ENCODE results near the gene BPIFB2. TPM values are rescaled to one million over a fixed set of nuclear protein-coding genes. Genes with fewer than 3 reads are reported as not detected.

Gene BPIFB2
- total and polyA plus RNA-seq, 10 of the 15 experiments (the other 5 are each of a cell fraction or from before 2014, with no cell fraction given): not detected

DNA sequence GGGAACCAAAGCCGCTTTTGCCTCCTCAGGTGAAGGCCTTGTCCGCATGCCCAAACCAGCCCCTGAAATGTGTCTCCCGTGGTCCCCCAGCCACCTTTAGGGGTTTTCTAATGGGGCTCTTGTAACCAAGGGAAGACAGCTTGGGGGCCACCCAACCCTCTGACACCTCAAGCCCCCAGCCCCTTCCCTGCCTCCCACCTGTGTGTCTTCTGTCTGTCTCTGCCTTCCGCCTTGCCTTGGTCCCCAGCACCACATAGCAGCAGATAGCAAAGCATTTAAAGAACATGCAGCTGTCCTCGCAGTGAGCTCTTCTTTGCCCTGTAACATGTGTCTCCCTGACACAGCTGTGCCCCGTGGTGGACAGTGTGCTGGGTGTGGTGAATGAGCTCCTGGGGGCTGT lies 55.8 kb downstream of the BPIFB2 start:
- no peaks in the 10 kb centered on the region for H3K79me2 ChIP-seq (ENCODE audit: control insufficient read depth, insufficient read depth, low read length)
- intact Hi-C loops (cut with micrococcal nuclease; ENCODE audit: unreplicated experiment) (no loop called here), in situ Hi-C loops (cut with MboI) (no loop called here)
- CTCF ChIA-PET: no interaction called here
- 66% methylated on average over 6 of the region's 6 CpGs for WGBS (ENCODE audit: insufficient coverage, insufficient replicate concordance, low lambda C conversion rate, missing lambda C conversion rate)
- no peaks in the 10 kb centered on the region for H4K20me1 ChIP-seq (ENCODE audit: control insufficient read depth, insufficient read depth)
- POLR2A ChIA-PET: no interaction called here
- no peak overlapping the region for H3K4me3 ChIP-seq
- H2AFZ ChIP-seq (ENCODE audit: control insufficient read depth, low read depth, low read length): no peak overlapping the region
- BruUV-seq (replicated peaks): no TSS peak
- no peak overlapping the region for H3K27ac ChIP-seq (ENCODE audit: control insufficient read depth, insufficient read depth)
- no peaks in the 10 kb centered on the region for H3K9me3 ChIP-seq (replicated peaks; ENCODE audit: control insufficient read depth, insufficient read depth, low read length)
- no peak for FAIRE-seq
- no peaks in the 10 kb centered on the region for H3K27me3 ChIP-seq (replicated peaks in 1 of 2; ENCODE audit: control insufficient read depth in 2 of 2, insufficient read depth in 2 of 2, low read length in 1 of 2)
- RAD21 ChIA-PET (ENCODE audit: unreplicated experiment): no interaction called here
- no peaks in the 10 kb centered on the region for H3K4me1 ChIP-seq (ENCODE audit: control insufficient read depth, insufficient read depth, low read length)
- ATAC-seq: no peak
- SMC1A ChIA-PET (ENCODE audit: uncharacterized antibody, unreplicated experiment): no interaction called here
- no peak for DNase-seq (ENCODE audit: low read depth, low spot score)
- no peak overlapping the region for H3K9ac ChIP-seq (ENCODE audit: control insufficient read depth, insufficient read depth, low read length)
- no peak overlapping the region for H3K4me2 ChIP-seq (ENCODE audit: control insufficient read depth, insufficient read depth)
- H3K36me3 ChIP-seq (ENCODE audit: control insufficient read depth in 2 of 2, insufficient read depth in 2 of 2, low read length in 1 of 2): no peaks in the 10 kb centered on the region
- TF ChIP-seq RBBP5 (conservative IDR thresholded peaks at IDR 0.05) (no peak), PML (IDR thresholded peaks at IDR 0.05; ENCODE audit: low read length) (no peak), STAT3 (IDR thresholded peaks at IDR 0.05; ENCODE audit: low read depth, low read length) (no peak), SREBF1 (IDR thresholded peaks at IDR 0.05; ENCODE audit: low read length) (no peak), POLR2A (IDR thresholded peaks at IDR 0.05; ENCODE audit: low read depth, low read length) (no peak), TCF7 (IDR thresholded peaks at IDR 0.05; ENCODE audit: borderline replicate concordance) (no peak), GATAD2B (conservative IDR thresholded peaks at IDR 0.05; ENCODE audit: low read depth) (no peak), JUND (IDR thresholded peaks at IDR 0.05; ENCODE audit: low read depth, low read length) (no peak), STAT1 (conservative IDR thresholded peaks at IDR 0.05) (no peak), PAX8 (IDR thresholded peaks at IDR 0.05) (no peak), CHD4 (IDR thresholded peaks at IDR 0.05) (no peak)
- TF ChIP-seq, protein P1, sequence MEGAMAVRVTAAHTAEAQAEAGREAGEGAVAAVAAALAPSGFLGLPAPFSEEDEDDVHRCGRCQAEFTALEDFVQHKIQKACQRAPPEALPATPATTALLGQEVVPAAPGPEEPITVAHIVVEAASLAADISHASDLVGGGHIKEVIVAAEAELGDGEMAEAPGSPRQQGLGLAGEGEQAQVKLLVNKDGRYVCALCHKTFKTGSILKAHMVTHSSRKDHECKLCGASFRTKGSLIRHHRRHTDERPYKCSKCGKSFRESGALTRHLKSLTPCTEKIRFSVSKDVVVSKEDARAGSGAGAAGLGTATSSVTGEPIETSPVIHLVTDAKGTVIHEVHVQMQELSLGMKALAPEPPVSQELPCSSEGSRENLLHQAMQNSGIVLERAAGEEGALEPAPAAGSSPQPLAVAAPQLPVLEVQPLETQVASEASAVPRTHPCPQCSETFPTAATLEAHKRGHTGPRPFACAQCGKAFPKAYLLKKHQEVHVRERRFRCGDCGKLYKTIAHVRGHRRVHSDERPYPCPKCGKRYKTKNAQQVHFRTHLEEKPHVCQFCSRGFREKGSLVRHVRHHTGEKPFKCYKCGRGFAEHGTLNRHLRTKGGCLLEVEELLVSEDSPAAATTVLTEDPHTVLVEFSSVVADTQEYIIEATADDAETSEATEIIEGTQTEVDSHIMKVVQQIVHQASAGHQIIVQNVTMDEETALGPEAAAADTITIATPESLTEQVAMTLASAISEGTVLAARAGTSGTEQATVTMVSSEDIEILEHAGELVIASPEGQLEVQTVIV (IDR thresholded peaks at IDR 0.05; ENCODE audit: borderline replicate concordance, partially characterized antibody): no peak
- TF ChIP-seq, protein P2, sequence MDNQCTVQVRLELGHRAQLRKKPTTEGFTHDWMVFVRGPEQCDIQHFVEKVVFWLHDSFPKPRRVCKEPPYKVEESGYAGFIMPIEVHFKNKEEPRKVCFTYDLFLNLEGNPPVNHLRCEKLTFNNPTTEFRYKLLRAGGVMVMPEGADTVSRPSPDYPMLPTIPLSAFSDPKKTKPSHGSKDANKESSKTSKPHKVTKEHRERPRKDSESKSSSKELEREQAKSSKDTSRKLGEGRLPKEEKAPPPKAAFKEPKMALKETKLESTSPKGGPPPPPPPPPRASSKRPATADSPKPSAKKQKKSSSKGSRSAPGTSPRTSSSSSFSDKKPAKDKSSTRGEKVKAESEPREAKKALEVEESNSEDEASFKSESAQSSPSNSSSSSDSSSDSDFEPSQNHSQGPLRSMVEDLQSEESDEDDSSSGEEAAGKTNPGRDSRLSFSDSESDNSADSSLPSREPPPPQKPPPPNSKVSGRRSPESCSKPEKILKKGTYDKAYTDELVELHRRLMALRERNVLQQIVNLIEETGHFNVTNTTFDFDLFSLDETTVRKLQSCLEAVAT (IDR thresholded peaks at IDR 0.05): no peak
- TF ChIP-seq, protein P3, sequence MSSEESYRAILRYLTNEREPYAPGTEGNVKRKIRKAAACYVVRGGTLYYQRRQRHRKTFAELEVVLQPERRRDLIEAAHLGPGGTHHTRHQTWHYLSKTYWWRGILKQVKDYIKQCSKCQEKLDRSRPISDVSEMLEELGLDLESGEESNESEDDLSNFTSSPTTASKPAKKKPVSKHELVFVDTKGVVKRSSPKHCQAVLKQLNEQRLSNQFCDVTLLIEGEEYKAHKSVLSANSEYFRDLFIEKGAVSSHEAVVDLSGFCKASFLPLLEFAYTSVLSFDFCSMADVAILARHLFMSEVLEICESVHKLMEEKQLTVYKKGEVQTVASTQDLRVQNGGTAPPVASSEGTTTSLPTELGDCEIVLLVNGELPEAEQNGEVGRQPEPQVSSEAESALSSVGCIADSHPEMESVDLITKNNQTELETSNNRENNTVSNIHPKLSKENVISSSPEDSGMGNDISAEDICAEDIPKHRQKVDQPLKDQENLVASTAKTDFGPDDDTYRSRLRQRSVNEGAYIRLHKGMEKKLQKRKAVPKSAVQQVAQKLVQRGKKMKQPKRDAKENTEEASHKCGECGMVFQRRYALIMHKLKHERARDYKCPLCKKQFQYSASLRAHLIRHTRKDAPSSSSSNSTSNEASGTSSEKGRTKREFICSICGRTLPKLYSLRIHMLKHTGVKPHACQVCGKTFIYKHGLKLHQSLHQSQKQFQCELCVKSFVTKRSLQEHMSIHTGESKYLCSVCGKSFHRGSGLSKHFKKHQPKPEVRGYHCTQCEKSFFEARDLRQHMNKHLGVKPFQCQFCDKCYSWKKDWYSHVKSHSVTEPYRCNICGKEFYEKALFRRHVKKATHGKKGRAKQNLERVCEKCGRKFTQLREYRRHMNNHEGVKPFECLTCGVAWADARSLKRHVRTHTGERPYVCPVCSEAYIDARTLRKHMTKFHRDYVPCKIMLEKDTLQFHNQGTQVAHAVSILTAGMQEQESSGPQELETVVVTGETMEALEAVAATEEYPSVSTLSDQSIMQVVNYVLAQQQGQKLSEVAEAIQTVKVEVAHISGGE (CRISPR knock-in tag; IDR thresholded peaks at IDR 0.05): no peak
- TF ChIP-seq, protein P4, sequence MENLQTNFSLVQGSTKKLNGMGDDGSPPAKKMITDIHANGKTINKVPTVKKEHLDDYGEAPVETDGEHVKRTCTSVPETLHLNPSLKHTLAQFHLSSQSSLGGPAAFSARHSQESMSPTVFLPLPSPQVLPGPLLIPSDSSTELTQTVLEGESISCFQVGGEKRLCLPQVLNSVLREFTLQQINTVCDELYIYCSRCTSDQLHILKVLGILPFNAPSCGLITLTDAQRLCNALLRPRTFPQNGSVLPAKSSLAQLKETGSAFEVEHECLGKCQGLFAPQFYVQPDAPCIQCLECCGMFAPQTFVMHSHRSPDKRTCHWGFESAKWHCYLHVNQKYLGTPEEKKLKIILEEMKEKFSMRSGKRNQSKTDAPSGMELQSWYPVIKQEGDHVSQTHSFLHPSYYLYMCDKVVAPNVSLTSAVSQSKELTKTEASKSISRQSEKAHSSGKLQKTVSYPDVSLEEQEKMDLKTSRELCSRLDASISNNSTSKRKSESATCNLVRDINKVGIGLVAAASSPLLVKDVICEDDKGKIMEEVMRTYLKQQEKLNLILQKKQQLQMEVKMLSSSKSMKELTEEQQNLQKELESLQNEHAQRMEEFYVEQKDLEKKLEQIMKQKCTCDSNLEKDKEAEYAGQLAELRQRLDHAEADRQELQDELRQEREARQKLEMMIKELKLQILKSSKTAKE (IDR thresholded peaks at IDR 0.05; ENCODE audit: low read depth, poor library complexity, severe bottlenecking): no peak

All from GM12878 (cell line).